ENCODE measurements around the gene RBM20. TPM values are rescaled to one million over a fixed set of nuclear protein-coding genes. Genes with fewer than 3 reads are reported as not detected.

RBM20 gene
- polyA plus RNA-seq, 1 donor, result 0.96 TPM

- Histone ChIP-seq H3K36me3 (ENCODE audit: control insufficient read depth, insufficient read depth, low read length) (no peaks in the 10 kb centered on the region), H3K9me3 (ENCODE audit: control insufficient read depth, low read depth, low read length) (no peaks in the 10 kb centered on the region), H3K4me1 (ENCODE audit: control insufficient read depth, insufficient read depth, low read length) (peaks cover 29% of the 10 kb centered on the region), H3K27ac (ENCODE audit: low read length) (peak overlapping the region; percentile 21), H3K27me3 (ENCODE audit: control insufficient read depth, insufficient read depth, low read length) (no peaks in the 10 kb centered on the region), H3K4me3 (ENCODE audit: low read length) (no peak overlapping the region)
- no CpG with 5 or more reads among the region's 4 CpGs for WGBS (ENCODE audit: insufficient coverage, low lambda C conversion rate)
- no peak for DNase-seq
Measured at GRCh38 chr10:110822035-110822711, 178.0 kb downstream of the RBM20 start.

GRCh38 chr10:110822712-110823311, 178.7 kb downstream of the RBM20 start:
- no peaks in the 10 kb centered on the region for H3K9me3 ChIP-seq (ENCODE audit: control insufficient read depth, low read depth, low read length)
- H3K4me1 ChIP-seq (ENCODE audit: control insufficient read depth, insufficient read depth, low read length), result peaks cover 29% of the 10 kb centered on the region
- H3K27ac ChIP-seq (ENCODE audit: low read length), result peak overlapping the region; percentile 21
- no peaks in the 10 kb centered on the region for H3K27me3 ChIP-seq (ENCODE audit: control insufficient read depth, insufficient read depth, low read length)
- no peak overlapping the region for H3K4me3 ChIP-seq (ENCODE audit: low read length)
- no peaks in the 10 kb centered on the region for H3K36me3 ChIP-seq (ENCODE audit: control insufficient read depth, insufficient read depth, low read length)
- no CpG with 5 or more reads among the region's 8 CpGs for WGBS (ENCODE audit: insufficient coverage, low lambda C conversion rate)
- peak in 1 of 2 donors; percentile 53 for DNase-seq

- H3K4me1 ChIP-seq (ENCODE audit: control insufficient read depth, insufficient read depth, low read length), result peaks cover 22% of the 10 kb centered on the region
- WGBS (ENCODE audit: insufficient coverage, low lambda C conversion rate), result no CpG with 5 or more reads among the region's 1 CpG
Measured at GRCh38 chr10:110824152-110824441, 180.0 kb downstream of the RBM20 start.

GRCh38 chr10:110824660-110825059, 180.5 kb downstream of the RBM20 start:
- Histone ChIP-seq H3K27ac (ENCODE audit: low read length) (peak overlapping the region; percentile 10), H3K27me3 (ENCODE audit: control insufficient read depth, insufficient read depth, low read length) (no peaks in the 10 kb centered on the region), H3K4me1 (ENCODE audit: control insufficient read depth, insufficient read depth, low read length) (peaks cover 22% of the 10 kb centered on the region), H3K4me3 (ENCODE audit: low read length) (no peak overlapping the region), H3K36me3 (ENCODE audit: control insufficient read depth, insufficient read depth, low read length) (no peaks in the 10 kb centered on the region), H3K9me3 (ENCODE audit: control insufficient read depth, low read depth, low read length) (no peaks in the 10 kb centered on the region)
- peak; percentile 66 to 78 for DNase-seq
- WGBS (ENCODE audit: insufficient coverage, low lambda C conversion rate), result no CpG with 5 or more reads among the region's 5 CpGs

More at GRCh38 chr10:110824152-110824441, 180.0 kb downstream of the RBM20 start:
- Histone ChIP-seq H3K36me3 (ENCODE audit: control insufficient read depth, insufficient read depth, low read length) (no peaks in the 10 kb centered on the region), H3K9me3 (ENCODE audit: control insufficient read depth, low read depth, low read length) (no peaks in the 10 kb centered on the region), H3K27ac (ENCODE audit: low read length) (peak overlapping the region; percentile 10), H3K4me3 (ENCODE audit: low read length) (no peak overlapping the region), H3K27me3 (ENCODE audit: control insufficient read depth, insufficient read depth, low read length) (no peaks in the 10 kb centered on the region)
- DNase-seq, result no peak

GRCh38 chr10:110825508-110825907, 181.4 kb downstream of the RBM20 start:
- Histone ChIP-seq H3K27ac (ENCODE audit: low read length) (no peak overlapping the region), H3K27me3 (ENCODE audit: control insufficient read depth, insufficient read depth, low read length) (no peaks in the 10 kb centered on the region), H3K4me3 (ENCODE audit: low read length) (no peak overlapping the region), H3K4me1 (ENCODE audit: control insufficient read depth, insufficient read depth, low read length) (peaks cover 22% of the 10 kb centered on the region), H3K36me3 (ENCODE audit: control insufficient read depth, insufficient read depth, low read length) (no peaks in the 10 kb centered on the region), H3K9me3 (ENCODE audit: control insufficient read depth, low read depth, low read length) (no peaks in the 10 kb centered on the region)
- DNase-seq, result no peak
- WGBS (ENCODE audit: insufficient coverage, low lambda C conversion rate), result 71% methylated on average over 1 of the region's 1 CpG

- Histone ChIP-seq H3K27ac (ENCODE audit: low read length) (no peak overlapping the region), H3K4me1 (ENCODE audit: control insufficient read depth, insufficient read depth, low read length) (peaks cover 21% of the 10 kb centered on the region)
- WGBS (ENCODE audit: insufficient coverage, low lambda C conversion rate), result 56% methylated on average over 3 of the region's 4 CpGs
Measured at GRCh38 chr10:110827410-110827809, 183.3 kb downstream of the RBM20 start.

GRCh38 chr10:110827875-110828274, 183.7 kb downstream of the RBM20 start:
- no peak for DNase-seq
- WGBS (ENCODE audit: insufficient coverage, low lambda C conversion rate), result 71% methylated on average over 1 of the region's 8 CpGs
- H3K27ac ChIP-seq (ENCODE audit: low read length), result no peak overlapping the region

More at GRCh38 chr10:110827410-110827809, 183.3 kb downstream of the RBM20 start:
- H3K4me3 ChIP-seq (ENCODE audit: low read length), result no peak overlapping the region
- DNase-seq, result no peak
- no peaks in the 10 kb centered on the region for H3K36me3 ChIP-seq (ENCODE audit: control insufficient read depth, insufficient read depth, low read length)
- H3K27me3 ChIP-seq (ENCODE audit: control insufficient read depth, insufficient read depth, low read length), result no peaks in the 10 kb centered on the region
- no peaks in the 10 kb centered on the region for H3K9me3 ChIP-seq (ENCODE audit: control insufficient read depth, low read depth, low read length)

GRCh38 chr10:110828525-110828924, 184.4 kb downstream of the RBM20 start:
- Histone ChIP-seq H3K4me3 (ENCODE audit: low read length) (no peak overlapping the region), H3K36me3 (ENCODE audit: control insufficient read depth, insufficient read depth, low read length) (no peaks in the 10 kb centered on the region), H3K27me3 (ENCODE audit: control insufficient read depth, insufficient read depth, low read length) (no peaks in the 10 kb centered on the region), H3K9me3 (ENCODE audit: control insufficient read depth, low read depth, low read length) (no peaks in the 10 kb centered on the region), H3K27ac (ENCODE audit: low read length) (no peak overlapping the region), H3K4me1 (ENCODE audit: control insufficient read depth, insufficient read depth, low read length) (peaks cover 13% of the 10 kb centered on the region)
- WGBS (ENCODE audit: insufficient coverage, low lambda C conversion rate), result no CpG with 5 or more reads among the region's 2 CpGs
- DNase-seq, result no peak

More at GRCh38 chr10:110827875-110828274, 183.7 kb downstream of the RBM20 start:
- Histone ChIP-seq H3K9me3 (ENCODE audit: control insufficient read depth, low read depth, low read length) (no peaks in the 10 kb centered on the region), H3K27me3 (ENCODE audit: control insufficient read depth, insufficient read depth, low read length) (no peaks in the 10 kb centered on the region), H3K4me3 (ENCODE audit: low read length) (no peak overlapping the region), H3K4me1 (ENCODE audit: control insufficient read depth, insufficient read depth, low read length) (peaks cover 17% of the 10 kb centered on the region), H3K36me3 (ENCODE audit: control insufficient read depth, insufficient read depth, low read length) (no peaks in the 10 kb centered on the region)

GRCh38 chr10:110829721-110830410, 185.7 kb downstream of the RBM20 start:
- H3K27me3 ChIP-seq (ENCODE audit: control insufficient read depth, insufficient read depth, low read length), result no peaks in the 10 kb centered on the region
- 75% methylated on average over 1 of the region's 11 CpGs for WGBS (ENCODE audit: insufficient coverage, low lambda C conversion rate)
- DNase-seq, result no peak

GRCh38 chr10:110833234-110833940, 189.3 kb downstream of the RBM20 start:
- no peaks in the 10 kb centered on the region for H3K9me3 ChIP-seq (ENCODE audit: control insufficient read depth, low read depth, low read length)
- H3K4me1 ChIP-seq (ENCODE audit: control insufficient read depth, insufficient read depth, low read length), result peaks cover 50% of the 10 kb centered on the region
- H3K27me3 ChIP-seq (ENCODE audit: control insufficient read depth, insufficient read depth, low read length), result no peaks in the 10 kb centered on the region
- no peaks in the 10 kb centered on the region for H3K36me3 ChIP-seq (ENCODE audit: control insufficient read depth, insufficient read depth, low read length)
- 93% methylated on average over 3 of the region's 13 CpGs for WGBS (ENCODE audit: insufficient coverage, low lambda C conversion rate)
- DNase-seq, result peak in 1 of 2 donors; percentile 59
- H3K4me3 ChIP-seq (ENCODE audit: low read length), result no peak overlapping the region
- peak overlapping the region; percentile 14 for H3K27ac ChIP-seq (ENCODE audit: low read length)

More at GRCh38 chr10:110829721-110830410, 185.7 kb downstream of the RBM20 start:
- Histone ChIP-seq H3K27ac (ENCODE audit: low read length) (no peak overlapping the region), H3K9me3 (ENCODE audit: control insufficient read depth, low read depth, low read length) (no peaks in the 10 kb centered on the region), H3K4me1 (ENCODE audit: control insufficient read depth, insufficient read depth, low read length) (peaks cover 17% of the 10 kb centered on the region), H3K36me3 (ENCODE audit: control insufficient read depth, insufficient read depth, low read length) (no peaks in the 10 kb centered on the region), H3K4me3 (ENCODE audit: low read length) (no peak overlapping the region)
